GM21717 (cell line): Measurements from ENCODE around the gene DNAJA1.

ENCODE experiments used
- ATAC-seq: cut with Tn5 transposase; IDR thresholded peaks from one replicate; pipeline ENCODE4 v1.9.1; 2021; ENCODE audit warnings: mild to moderate bottlenecking, moderate library complexity; ENCODE audit not compliant: unreplicated experiment

Gene DNAJA1

GRCh38 chr9:33025572-33026342, 684 bp downstream of the DNAJA1 start:
- peak; percentile 46 for ATAC-seq

GRCh38 chr9:33029231-33029786, 4.2 kb downstream of the DNAJA1 start:
- ATAC-seq, result no peak

- ATAC-seq, result no peak
Observed at GRCh38 chr9:33030285-33030684, 5.2 kb downstream of the DNAJA1 start.

GRCh38 chr9:33032292-33032691, 7.2 kb downstream of the DNAJA1 start:
- no peak for ATAC-seq

GRCh38 chr9:33032865-33033264, 7.8 kb downstream of the DNAJA1 start:
- no peak for ATAC-seq

- ATAC-seq, result no peak
Observed at GRCh38 chr9:33040792-33041431, 15.8 kb downstream of the DNAJA1 start.

- ATAC-seq, result no peak
Observed at GRCh38 chr9:33041432-33042188, 16.5 kb downstream of the DNAJA1 start.

GRCh38 chr9:33042473-33042872, 17.4 kb downstream of the DNAJA1 start:
- ATAC-seq, result no peak

GRCh38 chr9:33043671-33044070, 18.6 kb downstream of the DNAJA1 start:
- ATAC-seq, result no peak

GRCh38 chr9:33044162-33044673, 19.1 kb downstream of the DNAJA1 start:
- peak; percentile 57 for ATAC-seq

GRCh38 chr9:33044677-33045282, 19.7 kb downstream of the DNAJA1 start:
- no peak for ATAC-seq

- no peak for ATAC-seq
Observed at GRCh38 chr9:33046061-33046460, 21.0 kb downstream of the DNAJA1 start.

GRCh38 chr9:33048054-33048465, 23.0 kb downstream of the DNAJA1 start:
- no peak for ATAC-seq

GRCh38 chr9:33049680-33050361, 24.7 kb downstream of the DNAJA1 start:
- ATAC-seq, result peak; percentile 87

GRCh38 chr9:33051144-33051543, 26.1 kb downstream of the DNAJA1 start:
- ATAC-seq, result no peak

- ATAC-seq, result peak; percentile 84
Observed at GRCh38 chr9:33065157-33066076, 40.3 kb downstream of the DNAJA1 start.

- ATAC-seq, result no peak
Observed at GRCh38 chr9:33068991-33069390, 43.9 kb downstream of the DNAJA1 start.

- ATAC-seq, result peak; percentile 99
Observed at GRCh38 chr9:33076046-33077004, 51.3 kb downstream of the DNAJA1 start, which contains the start of gene SMU1. TSS of gene SMU1 (minus strand) at chr9:33076674. CDS start at chr9:33076608, 66 bp downstream.
